Measurements from ENCODE around the gene CST6.

The CST6 gene

GRCh38 chr11:66011785-66012303, at the start of gene CST6:
CST6 (plus strand) TSS chr11:66012008; CDS start chr11:66012045, 37 bp downstream.
- no peaks in the 10 kb centered on the region for H3K9me3 ChIP-seq (ENCODE audit: insufficient read depth, low read depth, low read length)
- no peak within 1 kb of the TSS for H3K4me3 ChIP-seq (ENCODE audit: low read length, poor library complexity, severe bottlenecking)
- no peak within 1 kb of the TSS for H3K4me2 ChIP-seq (ENCODE audit: low read depth, low read length, poor library complexity, severe bottlenecking)
- TF ChIP-seq CTCF (conservative IDR thresholded peaks at IDR 0.05; ENCODE audit: low read length) (no peak), EZH2phosphoT487 (IDR thresholded peaks at IDR 0.05; ENCODE audit: borderline replicate concordance) (no peak)
- H2AFZ ChIP-seq (ENCODE audit: low read length) = no peak within 1 kb of the TSS
- H3K79me2 ChIP-seq (ENCODE audit: insufficient read depth, low read length) = no peaks in the 10 kb centered on the region
- no peaks in the 10 kb centered on the region for H4K20me1 ChIP-seq (ENCODE audit: insufficient read depth, low read length, poor library complexity, severe bottlenecking)
- no peaks in the 10 kb centered on the region for H3K9me2 ChIP-seq (replicated peaks; ENCODE audit: low read depth, low read length)
- H3F3A ChIP-seq (ENCODE audit: low read depth) = no peaks in the 10 kb centered on the region
- H3K27me3 ChIP-seq (ENCODE audit: insufficient read depth, low read length, poor library complexity, severe bottlenecking) = no peaks in the 10 kb centered on the region
- no peak within 1 kb of the TSS for H3K9ac ChIP-seq (ENCODE audit: low read depth, low read length, poor library complexity, severe bottlenecking)
- H3K36me3 ChIP-seq (ENCODE audit: insufficient read depth, low read length) = no peaks in the 10 kb centered on the region
- peaks cover 11% of the 10 kb centered on the region for H3K4me1 ChIP-seq (ENCODE audit: insufficient read depth, low read length, poor library complexity, severe bottlenecking)

- peaks cover 41% of the 10 kb centered on the region for H3K79me2 ChIP-seq (ENCODE audit: insufficient read depth, low read length)
- peaks cover 23% of the 10 kb centered on the region for H3K4me1 ChIP-seq (ENCODE audit: insufficient read depth, low read length, poor library complexity, severe bottlenecking)
- peak overlapping the region; percentile 90 for H3K9ac ChIP-seq (ENCODE audit: low read depth, low read length, poor library complexity, severe bottlenecking)
- no peaks in the 10 kb centered on the region for H3K9me3 ChIP-seq (ENCODE audit: insufficient read depth, low read depth, low read length)
- no peaks in the 10 kb centered on the region for H3K9me2 ChIP-seq (replicated peaks; ENCODE audit: low read depth, low read length)
- H2AFZ ChIP-seq (ENCODE audit: low read length) = no peak overlapping the region
- no peaks in the 10 kb centered on the region for H3F3A ChIP-seq (ENCODE audit: low read depth)
- H3K36me3 ChIP-seq (ENCODE audit: insufficient read depth, low read length) = peaks cover 32% of the 10 kb centered on the region; the same call in 1 of the 2 replicates
- TF ChIP-seq EZH2phosphoT487 (IDR thresholded peaks at IDR 0.05; ENCODE audit: borderline replicate concordance) (no peak), CTCF (conservative IDR thresholded peaks at IDR 0.05; ENCODE audit: low read length) (no peak)
- H3K27me3 ChIP-seq (ENCODE audit: insufficient read depth, low read length, poor library complexity, severe bottlenecking) = no peaks in the 10 kb centered on the region
- H3K4me3 ChIP-seq (ENCODE audit: low read length, poor library complexity, severe bottlenecking) = peak overlapping the region; percentile 82
- peak overlapping the region; percentile 100 for H3K4me2 ChIP-seq (ENCODE audit: low read depth, low read length, poor library complexity, severe bottlenecking)
- H4K20me1 ChIP-seq (ENCODE audit: insufficient read depth, low read length, poor library complexity, severe bottlenecking) = peaks cover 26% of the 10 kb centered on the region
Measured at GRCh38 chr11:65962141-65962564, 49.7 kb upstream of the CST6 start.

GRCh38 chr11:65964906-65965305, 46.9 kb upstream of the CST6 start:
- Histone ChIP-seq H3F3A (ENCODE audit: low read depth) (no peaks in the 10 kb centered on the region), H3K4me3 (ENCODE audit: low read length, poor library complexity, severe bottlenecking) (no peak overlapping the region), H3K27me3 (ENCODE audit: insufficient read depth, low read length, poor library complexity, severe bottlenecking) (no peaks in the 10 kb centered on the region), H3K79me2 (ENCODE audit: insufficient read depth, low read length) (peaks cover 41% of the 10 kb centered on the region), H3K4me1 (ENCODE audit: insufficient read depth, low read length, poor library complexity, severe bottlenecking) (peaks cover 23% of the 10 kb centered on the region), H3K9me3 (ENCODE audit: insufficient read depth, low read depth, low read length) (no peaks in the 10 kb centered on the region), H3K9me2 (replicated peaks; ENCODE audit: low read depth, low read length) (no peaks in the 10 kb centered on the region), H3K9ac (ENCODE audit: low read depth, low read length, poor library complexity, severe bottlenecking) (no peak overlapping the region), H3K4me2 (ENCODE audit: low read depth, low read length, poor library complexity, severe bottlenecking) (no peak overlapping the region), H3K36me3 (ENCODE audit: insufficient read depth, low read length) (peaks cover 54% of the 10 kb centered on the region; the same call in 1 of the 2 replicates), H4K20me1 (ENCODE audit: insufficient read depth, low read length, poor library complexity, severe bottlenecking) (peaks cover 26% of the 10 kb centered on the region), H2AFZ (ENCODE audit: low read length) (no peak overlapping the region)
- TF ChIP-seq EZH2phosphoT487 (IDR thresholded peaks at IDR 0.05; ENCODE audit: borderline replicate concordance) (no peak), CTCF (conservative IDR thresholded peaks at IDR 0.05; ENCODE audit: low read length) (no peak)
